HCT116 (cell line): ENCODE data around the gene FGF14.

Source experiments
- CBX3 ChIP-seq: IDR thresholded peaks from 2 replicates; pipeline ENCODE4 v1.6.1; 2012; ENCODE audit warnings: low read depth
- CEBPB ChIP-seq: IDR thresholded peaks from 2 replicates; pipeline ENCODE4 v1.6.1; 2012; ENCODE audit warnings: low read depth
- CTCF ChIP-seq, 3 experiments: fragments of 200-600 bp in 1 of 3; sonication (generic) in 1 of 3; IDR thresholded peaks in 2 of 3; conservative IDR thresholded peaks in 1 of 3; 2 replicates each; pipeline ENCODE4 v1.5.1; 2012 to 2017; ENCODE audit warnings: low read depth in 2 of 3, low read length in 2 of 3, antibody characterized with exemption in 1 of 3, borderline replicate concordance in 1 of 3, control low read depth in 1 of 3, mild to moderate bottlenecking in 1 of 3, mixed read lengths in 1 of 3, mixed run types in 1 of 3, moderate library complexity in 1 of 3; ENCODE audit not compliant: insufficient read depth in 1 of 3
- EZH2 ChIP-seq: fragments of 200-600 bp; sonication (generic); IDR thresholded peaks from 2 replicates; pipeline ENCODE4 v1.6.1; 2017; ENCODE audit warnings: antibody characterized with exemption, mixed run types
- EZH2phosphoT487 ChIP-seq: fragments of 200-600 bp; IDR thresholded peaks from 2 replicates; pipeline ENCODE4 v1.6.1; 2018; ENCODE audit warnings: antibody characterized with exemption, borderline replicate concordance
- FOSL1 ChIP-seq: IDR thresholded peaks from 2 replicates; pipeline ENCODE4 v1.6.1; 2012; ENCODE audit warnings: low read depth
- POLR2A ChIP-seq: IDR thresholded peaks from 2 replicates; pipeline ENCODE4 v1.7.0; 2011; ENCODE audit warnings: borderline replicate concordance; ENCODE audit not compliant: insufficient read depth, insufficient read length; ENCODE audit errors: extremely low read depth
- POLR2AphosphoS5 ChIP-seq: IDR thresholded peaks from 2 replicates; pipeline ENCODE4 v1.6.1; 2011; ENCODE audit warnings: mild to moderate bottlenecking, low read depth, low read length, moderate library complexity
- REST ChIP-seq: IDR thresholded peaks from 2 replicates; pipeline ENCODE4 v1.6.1; 2012; ENCODE audit warnings: low read depth
- YY1 ChIP-seq: IDR thresholded peaks from 2 replicates; pipeline ENCODE4 v1.6.1; 2011; ENCODE audit warnings: low read length, low read depth, moderate library complexity, mild to moderate bottlenecking; ENCODE audit not compliant: insufficient replicate concordance; ENCODE audit errors: extremely low read depth
- ZFX ChIP-seq: fragments of 450-650 bp; IDR thresholded peaks from 2 replicates; pipeline ENCODE4 v1.6.1; 2017

DNA sequence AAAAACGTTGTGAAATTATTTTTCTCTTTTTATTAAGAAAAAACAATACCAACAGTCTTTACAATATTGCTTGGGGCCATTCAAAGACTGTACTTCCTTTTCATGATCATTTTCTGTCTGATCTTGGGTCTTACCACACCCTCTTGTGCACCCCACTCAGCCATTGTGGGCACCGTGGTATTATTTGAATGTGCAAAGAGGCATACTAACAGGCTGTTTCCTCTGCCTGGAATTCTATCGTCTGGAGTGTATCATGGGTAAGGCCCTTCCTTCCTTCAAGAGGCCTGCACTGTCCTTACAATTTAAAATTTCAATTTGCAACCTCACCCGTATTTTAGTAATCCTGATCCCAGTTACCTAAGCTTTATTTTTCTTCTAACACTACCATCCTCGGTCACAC, 76.5 kb downstream of the FGF14 start:
- TF ChIP-seq EZH2phosphoT487 (no peak), CTCF (IDR thresholded peaks at IDR 0.05 in 2 of 3, conservative IDR thresholded peaks at IDR 0.05 in 1 of 3; ENCODE audit: borderline replicate concordance in 1 of 3, insufficient read depth in 1 of 3, low read depth in 2 of 3, low read length in 2 of 3) (no peak), POLR2A (no peak), ZFX (no peak), CBX3 (no peak), FOSL1 (no peak), REST (no peak), POLR2AphosphoS5 (no peak), YY1 (no peak), CEBPB (no peak), EZH2 (no peak)
